Measurements from ENCODE around the gene SAP25.

SAP25 gene

GRCh38 chr7:100573691-100574361, at the start of gene SAP25:
Gene SAP25, minus strand, starts transcription at chr7:100573900. Its CDS starts 158 bp downstream, at chr7:100573742.
- no peak for DNase-seq (ENCODE audit: low spot score)
- TF ChIP-seq CTCF (IDR thresholded peaks at IDR 0.05; ENCODE audit: extremely low read depth, missing control alignments) = no peak

GRCh38 chr7:100621554-100621953, 47.9 kb upstream of the SAP25 start:
- no peak for TF ChIP-seq CTCF (IDR thresholded peaks at IDR 0.05; ENCODE audit: extremely low read depth, missing control alignments)
- no peak for DNase-seq (ENCODE audit: low spot score)

GRCh38 chr7:100620804-100621203, 47.1 kb upstream of the SAP25 start:
- no peak for DNase-seq (ENCODE audit: low spot score)
- TF ChIP-seq CTCF (IDR thresholded peaks at IDR 0.05; ENCODE audit: extremely low read depth, missing control alignments) = no peak

- DNase-seq (ENCODE audit: low spot score) = no peak
- no peak for TF ChIP-seq CTCF (IDR thresholded peaks at IDR 0.05; ENCODE audit: extremely low read depth, missing control alignments)
These were observed 46.5 kb upstream of the SAP25 start for GRCh38 chr7:100620239-100620638.

- DNase-seq (ENCODE audit: low spot score) = no peak
- no peak for TF ChIP-seq CTCF (IDR thresholded peaks at IDR 0.05; ENCODE audit: extremely low read depth, missing control alignments)
These were observed 40.7 kb upstream of the SAP25 start for GRCh38 chr7:100614308-100614861.

- DNase-seq (ENCODE audit: low spot score) = no peak
- TF ChIP-seq CTCF (IDR thresholded peaks at IDR 0.05; ENCODE audit: extremely low read depth, missing control alignments) = no peak
These were observed 39.9 kb upstream of the SAP25 start for GRCh38 chr7:100613412-100614175.

GRCh38 chr7:100612730-100613390, 39.2 kb upstream of the SAP25 start:
- no peak for DNase-seq (ENCODE audit: low spot score)
- TF ChIP-seq CTCF (IDR thresholded peaks at IDR 0.05; ENCODE audit: extremely low read depth, missing control alignments) = no peak
